Thyroid gland (tissue), 4 donors: ENCODE results near the gene CNPPD1.

ENCODE experiments used
- POLR2A ChIP-seq, 2 donors: fragments of 450-650 bp; IDR thresholded peaks; one replicate each; pipeline ENCODE4 v1.6.1; 2017; ENCODE audit warnings: antibody characterized with exemption in 2 of 2, mild to moderate bottlenecking in 2 of 2, moderate library complexity in 1 of 2
- TF ChIP-seq, protein P1 (sequence below), 6 experiments: fragments of 200-600 bp in 3 of 6; fragments of 450-650 bp in 3 of 6; sonication (generic) in 3 of 6; IDR thresholded peaks; one replicate each; pipeline ENCODE4 v1.5.1; 2016 to 2019; ENCODE audit warnings: antibody characterized with exemption in 6 of 6, mild to moderate bottlenecking in 2 of 6, inconsistent platforms in 1 of 6, moderate library complexity in 1 of 6

DNA sequence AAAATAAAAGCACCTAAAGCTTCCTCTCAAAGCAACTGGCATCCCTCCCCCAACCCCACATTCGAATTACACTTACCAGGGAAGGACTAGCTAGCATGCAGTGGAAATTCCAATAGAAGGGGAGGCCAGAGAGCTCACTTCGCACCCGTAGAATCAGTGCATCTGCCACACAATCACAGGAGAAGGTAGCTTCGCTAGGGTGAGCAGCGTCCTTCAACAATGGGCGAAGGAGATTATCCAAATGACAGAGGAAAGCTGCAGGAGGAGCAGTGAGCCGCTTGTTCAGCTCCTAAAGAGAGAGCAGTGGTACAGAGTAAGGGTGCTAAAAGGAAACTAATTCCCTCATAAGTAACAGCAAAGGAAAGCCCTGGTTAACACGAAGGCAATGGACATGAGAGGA lies 19.3 kb downstream of the CNPPD1 start:
- TF ChIP-seq, protein P1, sequence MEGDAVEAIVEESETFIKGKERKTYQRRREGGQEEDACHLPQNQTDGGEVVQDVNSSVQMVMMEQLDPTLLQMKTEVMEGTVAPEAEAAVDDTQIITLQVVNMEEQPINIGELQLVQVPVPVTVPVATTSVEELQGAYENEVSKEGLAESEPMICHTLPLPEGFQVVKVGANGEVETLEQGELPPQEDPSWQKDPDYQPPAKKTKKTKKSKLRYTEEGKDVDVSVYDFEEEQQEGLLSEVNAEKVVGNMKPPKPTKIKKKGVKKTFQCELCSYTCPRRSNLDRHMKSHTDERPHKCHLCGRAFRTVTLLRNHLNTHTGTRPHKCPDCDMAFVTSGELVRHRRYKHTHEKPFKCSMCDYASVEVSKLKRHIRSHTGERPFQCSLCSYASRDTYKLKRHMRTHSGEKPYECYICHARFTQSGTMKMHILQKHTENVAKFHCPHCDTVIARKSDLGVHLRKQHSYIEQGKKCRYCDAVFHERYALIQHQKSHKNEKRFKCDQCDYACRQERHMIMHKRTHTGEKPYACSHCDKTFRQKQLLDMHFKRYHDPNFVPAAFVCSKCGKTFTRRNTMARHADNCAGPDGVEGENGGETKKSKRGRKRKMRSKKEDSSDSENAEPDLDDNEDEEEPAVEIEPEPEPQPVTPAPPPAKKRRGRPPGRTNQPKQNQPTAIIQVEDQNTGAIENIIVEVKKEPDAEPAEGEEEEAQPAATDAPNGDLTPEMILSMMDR (IDR thresholded peaks at IDR 0.05) = no peak
- no peak for TF ChIP-seq POLR2A (IDR thresholded peaks at IDR 0.05)
